Right atrium auricular region (tissue), 2 donors: ENCODE data around the gene CATSPERD. TPM values are rescaled to one million over a fixed set of nuclear protein-coding genes. Genes with fewer than 3 reads are reported as not detected.

Source experiments
- DNase-seq: peaks from one replicate; pipeline ENCODE4 v3.0.0-alpha.2; 2019; ENCODE audit warnings: low spot score
- H3K27ac ChIP-seq, 2 donors: fragments of 200-600 bp; sonication (generic); 1 replicate in 1 of 2; 2 replicates in 1 of 2; pipeline ENCODE4 v1.5.1; 2016 to 2019
- H3K27me3 ChIP-seq, 2 donors: fragments of 200-600 bp; sonication (generic); one replicate each; pipeline versions ENCODE4 v1.5.1 to v1.6.0; 2017 to 2019
- H3K36me3 ChIP-seq: fragments of 200-600 bp; sonication (generic); one replicate; pipeline ENCODE4 v1.5.1; 2016
- H3K4me1 ChIP-seq, 2 donors: fragments of 200-600 bp; sonication (generic); one replicate each; pipeline versions ENCODE4 v1.5.1 to v1.6.0; 2017 to 2019
- H3K4me3 ChIP-seq, 2 donors: fragments of 200-600 bp; sonication (generic); 1 replicate in 1 of 2; 2 replicates in 1 of 2; pipeline ENCODE4 v1.5.1; 2017 to 2019; ENCODE audit warnings: mild to moderate bottlenecking in 1 of 2, moderate library complexity in 1 of 2
- H3K9me3 ChIP-seq, 2 donors: fragments of 200-600 bp; sonication (generic); one replicate each; pipeline ENCODE4 v1.5.1; 2019
- CTCF ChIP-seq, 2 donors: fragments of 200-600 bp; sonication (generic); IDR thresholded peaks; one replicate each; pipeline ENCODE4 v1.5.1; 2019; ENCODE audit warnings: antibody characterized with exemption in 2 of 2
- total RNA-seq, 2 donors: library from RNA; depleted of rRNA; stranded (reverse); fragments of >200 nt; gene quantifications; one replicate each; pipeline ENCODE4 v1.1.0, GENCODE V29; 2016

CATSPERD gene
- total RNA-seq, 2 donors from 2014 or later, result not detected

GRCh38 chr19:5821521-5822180 lies 101.2 kb downstream of the CATSPERD start:
- H3K36me3 ChIP-seq, result no peaks in the 10 kb centered on the region
- no peaks in the 10 kb centered on the region for H3K27me3 ChIP-seq
- H3K27ac ChIP-seq, result no peak overlapping the region
- no peaks in the 10 kb centered on the region for H3K9me3 ChIP-seq
- H3K4me3 ChIP-seq, result no peak overlapping the region
- TF ChIP-seq CTCF (IDR thresholded peaks at IDR 0.05), result no peak
- no peaks in the 10 kb centered on the region for H3K4me1 ChIP-seq
- no peak for DNase-seq

- no peak for DNase-seq
- H3K36me3 ChIP-seq, result no peaks in the 10 kb centered on the region
- H3K27me3 ChIP-seq, result no peaks in the 10 kb centered on the region
- H3K27ac ChIP-seq, result no peak overlapping the region
- TF ChIP-seq CTCF (IDR thresholded peaks at IDR 0.05), result no peak
- H3K4me1 ChIP-seq, result peaks cover 0 to 6% of the 10 kb centered on the region in 2 donors
- H3K4me3 ChIP-seq, result no peak overlapping the region
- H3K9me3 ChIP-seq, result no peaks in the 10 kb centered on the region
Observed at GRCh38 chr19:5822181-5822844, 101.9 kb downstream of the CATSPERD start.

GRCh38 chr19:5823579-5824281 lies 103.3 kb downstream of the CATSPERD start:
- H3K4me1 ChIP-seq, result peaks cover 0 to 15% of the 10 kb centered on the region in 2 donors

GRCh38 chr19:5824751-5825150 lies 104.3 kb downstream of the CATSPERD start:
- Histone ChIP-seq H3K9me3 (no peaks in the 10 kb centered on the region), H3K27ac (no peak overlapping the region), H3K4me1 (peaks cover 0 to 24% of the 10 kb centered on the region in 2 donors), H3K36me3 (no peaks in the 10 kb centered on the region), H3K4me3 (no peak overlapping the region), H3K27me3 (no peaks in the 10 kb centered on the region)
- no peak for DNase-seq
- no peak for TF ChIP-seq CTCF (IDR thresholded peaks at IDR 0.05)

More at GRCh38 chr19:5823579-5824281, 103.3 kb downstream of the CATSPERD start:
- TF ChIP-seq CTCF (IDR thresholded peaks at IDR 0.05), result no peak
- Histone ChIP-seq H3K27ac (no peak overlapping the region), H3K4me3 (no peak overlapping the region), H3K27me3 (no peaks in the 10 kb centered on the region), H3K9me3 (no peaks in the 10 kb centered on the region), H3K36me3 (no peaks in the 10 kb centered on the region)
- no peak for DNase-seq

- Histone ChIP-seq H3K9me3 (no peaks in the 10 kb centered on the region), H3K27me3 (no peaks in the 10 kb centered on the region), H3K4me3 (no peak overlapping the region), H3K36me3 (no peaks in the 10 kb centered on the region), H3K27ac (no peak overlapping the region), H3K4me1 (peaks cover 0 to 24% of the 10 kb centered on the region in 2 donors)
- TF ChIP-seq CTCF (IDR thresholded peaks at IDR 0.05), result no peak
- DNase-seq, result no peak
Observed at GRCh38 chr19:5825178-5825577, 104.7 kb downstream of the CATSPERD start.
